GM21526 (cell line): ENCODE results near the gene U2AF1L4.
A peak's percentile ranks its signal among the peaks of the same experiment; 100 is the strongest.
"Not testable (repeated sequence)": the region's sequence is repeated elsewhere in the genome, so short reads cannot be mapped to it uniquely, and the experiment has no call there.

Experiments
- ATAC-seq: cut with Tn5 transposase; IDR thresholded peaks from one replicate; pipeline ENCODE4 v1.9.1; 2021; ENCODE audit warnings: moderate library complexity; ENCODE audit not compliant: unreplicated experiment, low FRiP score

Gene U2AF1L4

GRCh38 chr19:35781650-35782049 lies 36.4 kb upstream of the U2AF1L4 start:
- ATAC-seq: no peak

GRCh38 chr19:35780717-35781116 lies 35.5 kb upstream of the U2AF1L4 start:
- ATAC-seq: no peak

GRCh38 chr19:35780058-35780457 lies 34.8 kb upstream of the U2AF1L4 start:
- ATAC-seq: no peak

- ATAC-seq: no peak
Observed at GRCh38 chr19:35779033-35779432, 33.8 kb upstream of the U2AF1L4 start.

GRCh38 chr19:35777961-35778360 lies 32.7 kb upstream of the U2AF1L4 start:
- no peak for ATAC-seq

- no peak for ATAC-seq
Observed at GRCh38 chr19:35777086-35777841, 32.0 kb upstream of the U2AF1L4 start.

GRCh38 chr19:35776102-35776788 lies 31.0 kb upstream of the U2AF1L4 start:
- no peak for ATAC-seq

- peak; percentile 85 for ATAC-seq
Observed at GRCh38 chr19:35775298-35776101, 30.3 kb upstream of the U2AF1L4 start, which contains the start of gene ARHGAP33. Gene ARHGAP33, plus strand, starts transcription at chr19:35775564. Its CDS starts 95 bp downstream, at chr19:35775659.

- ATAC-seq: no peak
Observed at GRCh38 chr19:35775046-35775297, 29.8 kb upstream of the U2AF1L4 start.

- no peak for ATAC-seq
Observed at GRCh38 chr19:35774274-35775045, 29.2 kb upstream of the U2AF1L4 start.

- ATAC-seq: no peak
Observed at GRCh38 chr19:35773020-35773806, 28.0 kb upstream of the U2AF1L4 start.

GRCh38 chr19:35772362-35772761 lies 27.1 kb upstream of the U2AF1L4 start:
- ATAC-seq: not testable (repeated sequence)

- ATAC-seq: no peak
Observed at GRCh38 chr19:35768082-35768421, 22.8 kb upstream of the U2AF1L4 start.

- ATAC-seq: no peak
Observed at GRCh38 chr19:35767288-35768081, 22.3 kb upstream of the U2AF1L4 start.

- ATAC-seq: no peak
Observed at GRCh38 chr19:35766571-35767104, 21.4 kb upstream of the U2AF1L4 start.

GRCh38 chr19:35764432-35765315 lies 19.5 kb upstream of the U2AF1L4 start:
- ATAC-seq: no peak

GRCh38 chr19:35760711-35761349 lies 15.6 kb upstream of the U2AF1L4 start:
- no peak for ATAC-seq

- ATAC-seq: no peak
Observed at GRCh38 chr19:35759697-35760096, 14.5 kb upstream of the U2AF1L4 start.
